AG04449 (cell line): ENCODE measurements around the gene SDF2L1.

Source experiments
- CTCF ChIA-PET: fragments of 350-600 bp; formaldehyde crosslinking; extraction: SDS; loops from one replicate; lab custom pipeline; 2021; ENCODE audit warnings: antibody characterized with exemption; lab: Yijun Ruan, JAX
- POLR2A ChIA-PET: fragments of 400-600, 350-600 bp; formaldehyde crosslinking; extraction: SDS; loops from one replicate; lab custom pipeline; 2020; ENCODE audit warnings: antibody characterized with exemption, inconsistent platforms; lab: Yijun Ruan, JAX
- DNase-seq: peaks from one replicate; pipeline ENCODE4 v3.0.0-alpha.2; 2010; ENCODE audit warnings: low read depth, low spot score
- H3K4me3 ChIP-seq: 2 replicates; pipeline ENCODE4 v1.5.1; 2011; ENCODE audit warnings: low read depth, mild to moderate bottlenecking, control low read depth, low read length
- TF ChIP-seq, protein P1 (sequence below): IDR thresholded peaks from one replicate; pipeline ENCODE4 v1.5.1; 2011; ENCODE audit warnings: mild to moderate bottlenecking, moderate library complexity, low read length, control low read depth, inconsistent platforms; ENCODE audit not compliant: insufficient read depth; ENCODE audit errors: missing control alignments

The SDF2L1 gene

GRCh38 chr22:21631025-21631424 is 11.1 kb upstream of the SDF2L1 start:
- H3K4me3 ChIP-seq: no peak overlapping the region
- TF ChIP-seq, protein P1, sequence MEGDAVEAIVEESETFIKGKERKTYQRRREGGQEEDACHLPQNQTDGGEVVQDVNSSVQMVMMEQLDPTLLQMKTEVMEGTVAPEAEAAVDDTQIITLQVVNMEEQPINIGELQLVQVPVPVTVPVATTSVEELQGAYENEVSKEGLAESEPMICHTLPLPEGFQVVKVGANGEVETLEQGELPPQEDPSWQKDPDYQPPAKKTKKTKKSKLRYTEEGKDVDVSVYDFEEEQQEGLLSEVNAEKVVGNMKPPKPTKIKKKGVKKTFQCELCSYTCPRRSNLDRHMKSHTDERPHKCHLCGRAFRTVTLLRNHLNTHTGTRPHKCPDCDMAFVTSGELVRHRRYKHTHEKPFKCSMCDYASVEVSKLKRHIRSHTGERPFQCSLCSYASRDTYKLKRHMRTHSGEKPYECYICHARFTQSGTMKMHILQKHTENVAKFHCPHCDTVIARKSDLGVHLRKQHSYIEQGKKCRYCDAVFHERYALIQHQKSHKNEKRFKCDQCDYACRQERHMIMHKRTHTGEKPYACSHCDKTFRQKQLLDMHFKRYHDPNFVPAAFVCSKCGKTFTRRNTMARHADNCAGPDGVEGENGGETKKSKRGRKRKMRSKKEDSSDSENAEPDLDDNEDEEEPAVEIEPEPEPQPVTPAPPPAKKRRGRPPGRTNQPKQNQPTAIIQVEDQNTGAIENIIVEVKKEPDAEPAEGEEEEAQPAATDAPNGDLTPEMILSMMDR: no peak
- CTCF ChIA-PET: interaction anchor here (0.7 to 12.1 kb wide), 13 partner anchors 8 to 62 kb away, joined by 3 to 158 read pairs (median 5); partner anchors contain the start of gene SDF2L1
- POLR2A ChIA-PET: no interaction called here
- no peak for DNase-seq

- TF ChIP-seq, protein P1: no peak
- ChIA-PET POLR2A (interaction anchor here (1.0 kb wide), 1 partner anchor 9 kb away, joined by 3 read pairs; no protein-coding TSS in a partner anchor), CTCF (interaction anchor here (1.1 to 12.1 kb wide), 2 partner anchors 12 to 23 kb away, joined by 3 to 158 read pairs; partner anchors contain the start of gene SDF2L1)
- DNase-seq: no peak
- H3K4me3 ChIP-seq: no peak within 1 kb of the TSS
Measured at GRCh38 chr22:21632237-21632895, 9.7 kb upstream of the SDF2L1 start, which contains the start of gene CCDC116. TSS of gene CCDC116 (plus strand) at chr22:21632760. CDS start at chr22:21633182, 422 bp downstream.

DNA sequence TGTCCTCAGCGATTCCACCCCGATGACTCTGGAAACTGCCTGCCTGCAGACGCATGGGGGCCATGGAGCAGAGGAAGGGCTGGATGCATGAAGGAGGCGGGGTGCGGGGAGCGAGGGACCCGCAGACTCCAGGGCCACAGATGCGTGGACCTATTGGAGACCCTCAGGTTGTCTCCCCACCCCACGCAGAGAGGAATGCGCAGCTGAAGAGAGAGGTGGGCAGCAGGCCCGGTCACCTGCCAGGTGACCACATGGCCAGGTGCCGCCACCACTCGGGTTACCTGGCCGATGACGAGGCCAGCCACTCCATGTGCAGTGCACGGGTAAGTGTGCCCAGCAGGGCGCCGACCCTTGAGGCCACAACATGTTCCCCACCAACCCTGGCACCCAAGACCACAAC is 9.2 kb upstream of the SDF2L1 start:
- ChIA-PET CTCF (interaction anchor here (12.1 kb wide), 1 partner anchor 11 kb away, joined by 158 read pairs; the partner anchor contains the start of gene SDF2L1), POLR2A (interaction anchor here (1.0 kb wide), 1 partner anchor 9 kb away, joined by 3 read pairs; no protein-coding TSS in a partner anchor)
- DNase-seq: no peak
- TF ChIP-seq, protein P1: no peak
- H3K4me3 ChIP-seq: no peak overlapping the region

- TF ChIP-seq, protein P1: no peak
- ChIA-PET POLR2A (interaction anchor here (1.0 kb wide), 1 partner anchor 8 kb away, joined by 3 read pairs; no protein-coding TSS in a partner anchor), CTCF (interaction anchor here (12.1 kb wide), 1 partner anchor 11 kb away, joined by 158 read pairs; the partner anchor contains the start of gene SDF2L1)
- DNase-seq: no peak
- H3K4me3 ChIP-seq: no peak overlapping the region
Measured at GRCh38 chr22:21633481-21633880, 8.6 kb upstream of the SDF2L1 start.

GRCh38 chr22:21634081-21634480 is 8.0 kb upstream of the SDF2L1 start:
- no peak overlapping the region for H3K4me3 ChIP-seq
- ChIA-PET POLR2A (no interaction called here), CTCF (interaction anchor here (12.1 kb wide), 1 partner anchor 10 kb away, joined by 158 read pairs; the partner anchor contains the start of gene SDF2L1)
- TF ChIP-seq, protein P1: no peak
- no peak for DNase-seq

DNA sequence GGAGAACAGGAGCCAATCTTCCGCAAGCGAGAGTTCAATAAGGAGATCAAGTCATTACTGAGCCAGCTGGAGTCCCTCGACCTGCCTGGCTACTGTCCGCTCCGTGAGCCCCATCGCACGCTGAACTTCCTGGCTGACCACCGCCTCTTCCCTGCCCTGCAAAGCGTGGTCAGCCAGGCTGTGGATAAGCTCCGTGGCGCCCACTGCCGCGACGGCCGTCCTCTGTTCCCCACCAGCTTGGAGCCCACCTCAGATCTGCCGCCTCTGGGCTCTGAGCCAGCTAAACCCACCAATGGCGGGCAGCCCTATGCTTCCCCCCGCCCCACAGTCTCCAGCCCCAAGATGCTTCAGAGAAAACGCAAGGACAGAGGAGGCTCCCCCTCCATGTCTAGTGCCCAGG is 7.3 kb upstream of the SDF2L1 start:
- DNase-seq: no peak
- CTCF ChIA-PET: interaction anchor here (12.1 kb wide), 1 partner anchor 9 kb away, joined by 158 read pairs; the partner anchor contains the start of gene SDF2L1
- H3K4me3 ChIP-seq: no peak overlapping the region
- POLR2A ChIA-PET: no interaction called here
- TF ChIP-seq, protein P1: no peak
